Inferior parietal cortex (tissue), 1 donor: Measurements from ENCODE around the gene ADGRL3.
"Not testable (repeated sequence)": the region's sequence is repeated elsewhere in the genome, so short reads cannot be mapped to it uniquely, and the experiment has no call there.

Source experiments
- DNase-seq: peaks from one replicate; pipeline ENCODE4 v3.0.0-alpha.2; 2016; ENCODE audit errors: extremely low spot score

The ADGRL3 gene

GRCh38 chr4:61630548-61630947 is 430.4 kb downstream of the ADGRL3 start:
- no peak for DNase-seq

- no peak for DNase-seq
Measured at GRCh38 chr4:61638591-61638990, 438.5 kb downstream of the ADGRL3 start.

GRCh38 chr4:61646746-61647350 is 446.7 kb downstream of the ADGRL3 start:
- not testable (repeated sequence) for DNase-seq

- no peak for DNase-seq
Measured at GRCh38 chr4:61648264-61648663, 448.1 kb downstream of the ADGRL3 start.

GRCh38 chr4:61657016-61657415 is 456.9 kb downstream of the ADGRL3 start:
- DNase-seq, result no peak

- no peak for DNase-seq
Measured at GRCh38 chr4:61661960-61662359, 461.8 kb downstream of the ADGRL3 start.

- no peak for DNase-seq
Measured at GRCh38 chr4:61662362-61662761, 462.2 kb downstream of the ADGRL3 start.

- no peak for DNase-seq
Measured at GRCh38 chr4:61663310-61663709, 463.2 kb downstream of the ADGRL3 start.

GRCh38 chr4:61665649-61666048 is 465.5 kb downstream of the ADGRL3 start:
- DNase-seq, result no peak

- no peak for DNase-seq
Measured at GRCh38 chr4:61666244-61666643, 466.1 kb downstream of the ADGRL3 start.

GRCh38 chr4:61671599-61671998 is 471.5 kb downstream of the ADGRL3 start:
- DNase-seq, result no peak

- no peak for DNase-seq
Measured at GRCh38 chr4:61675464-61675863, 475.3 kb downstream of the ADGRL3 start.

GRCh38 chr4:61678297-61678696 is 478.2 kb downstream of the ADGRL3 start:
- no peak for DNase-seq

- no peak for DNase-seq
Measured at GRCh38 chr4:61693520-61693919, 493.4 kb downstream of the ADGRL3 start.

GRCh38 chr4:61714387-61714911 is 514.3 kb downstream of the ADGRL3 start:
- DNase-seq, result no peak

GRCh38 chr4:61716426-61716825 is 516.3 kb downstream of the ADGRL3 start:
- no peak for DNase-seq

GRCh38 chr4:61723492-61723891 is 523.4 kb downstream of the ADGRL3 start:
- DNase-seq, result no peak

GRCh38 chr4:61727286-61727685 is 527.2 kb downstream of the ADGRL3 start:
- no peak for DNase-seq

GRCh38 chr4:61734409-61734808 is 534.3 kb downstream of the ADGRL3 start:
- no peak for DNase-seq

- no peak for DNase-seq
Measured at GRCh38 chr4:61739887-61740286, 539.8 kb downstream of the ADGRL3 start.

GRCh38 chr4:61740886-61741285 is 540.8 kb downstream of the ADGRL3 start:
- peak; percentile 40 for DNase-seq

- DNase-seq, result peak; percentile 52
Measured at GRCh38 chr4:61741327-61742096, 541.4 kb downstream of the ADGRL3 start.

- DNase-seq, result no peak
Measured at GRCh38 chr4:61750810-61751209, 550.7 kb downstream of the ADGRL3 start.
